ENCODE measurements around the gene KPNB1.

- no peak for TF ChIP-seq RAD21 (conservative IDR thresholded peaks at IDR 0.05 in 1 of 2, IDR thresholded peaks at IDR 0.05 in 1 of 2)
- TF ChIP-seq CTCF (IDR thresholded peaks at IDR 0.05): no peak
- TF ChIP-seq BHLHE40 (IDR thresholded peaks at IDR 0.05; ENCODE audit: low read depth, low read length): no peak
- TF ChIP-seq POLR2A (IDR thresholded peaks at IDR 0.05; ENCODE audit: low read length): no peak
- TF ChIP-seq RCOR1 (IDR thresholded peaks at IDR 0.05; ENCODE audit: low read depth, low read length): no peak
- no peak for TF ChIP-seq CEBPB (IDR thresholded peaks at IDR 0.05)
Observed at GRCh38 chr17:47713980-47714700, 64.4 kb downstream of the KPNB1 start.

All from A549 (cell line).